Activated naive CD8-positive, alpha-beta T cell (primary cell): ENCODE results near the gene BCKDK.

Experiments
- H3K27ac Mint-ChIP-seq: one replicate; pipeline ENCODE4 v1.8.0; 2021; ENCODE audit warnings: mixed read lengths
- H3K27me3 Mint-ChIP-seq: one replicate; pipeline ENCODE4 v1.8.0; 2021; ENCODE audit warnings: mixed read lengths
- H3K36me3 Mint-ChIP-seq: one replicate; pipeline ENCODE4 v1.8.0; 2021; ENCODE audit warnings: mixed read lengths
- H3K4me1 Mint-ChIP-seq: one replicate; pipeline ENCODE4 v1.8.0; 2021; ENCODE audit warnings: low read depth, mixed read lengths
- H3K4me3 Mint-ChIP-seq: one replicate; pipeline ENCODE4 v1.8.0; 2021; ENCODE audit warnings: mild to moderate bottlenecking, mixed read lengths
- H3K9me3 Mint-ChIP-seq: one replicate; pipeline ENCODE4 v1.8.0; 2021; ENCODE audit warnings: low read depth, mixed read lengths

The BCKDK gene

DNA sequence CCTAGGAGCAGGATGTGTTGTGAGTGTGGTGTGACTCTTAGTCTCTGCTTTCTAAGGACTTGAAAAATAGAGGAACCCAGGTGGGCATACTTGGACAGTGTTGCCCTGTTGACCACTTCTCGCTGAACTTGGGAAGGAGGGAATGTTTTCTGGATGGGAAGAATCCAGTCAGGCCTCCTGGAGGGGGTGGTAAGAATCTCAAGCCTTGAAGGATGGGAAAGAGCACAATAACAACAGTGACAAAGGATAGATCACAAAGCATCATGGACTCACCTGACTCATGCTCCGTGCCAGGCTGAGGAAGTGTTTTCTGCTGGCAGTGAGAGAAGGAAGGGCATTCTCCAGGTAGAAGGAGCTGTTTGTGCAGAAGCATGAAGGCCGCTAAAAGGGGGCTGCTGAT, 17.7 kb downstream of the BCKDK start:
- Mint-ChIP-seq H3K4me1 (peaks cover 2% of the 10 kb centered on the region), H3K4me3 (no peak overlapping the region), H3K27me3 (no peaks in the 10 kb centered on the region), H3K36me3 (no peaks in the 10 kb centered on the region), H3K9me3 (no peaks in the 10 kb centered on the region), H3K27ac (no peak overlapping the region)

DNA sequence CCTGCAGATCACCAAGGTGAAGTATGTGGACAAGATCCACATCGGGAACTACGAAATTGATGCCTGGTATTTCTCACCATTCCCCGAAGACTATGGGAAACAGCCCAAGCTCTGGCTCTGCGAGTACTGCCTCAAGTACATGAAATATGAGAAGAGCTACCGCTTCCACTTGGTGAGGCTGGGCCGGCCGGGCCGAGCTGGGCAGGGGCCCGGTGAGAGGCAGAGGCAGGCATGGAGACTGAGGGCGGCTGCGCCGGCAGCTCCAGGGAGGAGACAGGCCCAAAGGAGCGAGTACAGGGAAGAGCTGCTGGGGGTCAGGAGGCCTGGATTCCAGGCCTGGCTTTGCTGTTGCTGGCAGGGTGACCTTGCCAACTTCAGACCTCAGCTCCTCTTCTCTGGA, 19.0 kb downstream of the BCKDK start:
- no peaks in the 10 kb centered on the region for H3K36me3 Mint-ChIP-seq
- no peaks in the 10 kb centered on the region for H3K27me3 Mint-ChIP-seq
- no peaks in the 10 kb centered on the region for H3K9me3 Mint-ChIP-seq
- no peak overlapping the region for H3K4me3 Mint-ChIP-seq
- H3K27ac Mint-ChIP-seq, result no peak overlapping the region
- H3K4me1 Mint-ChIP-seq, result peaks cover 2% of the 10 kb centered on the region

DNA sequence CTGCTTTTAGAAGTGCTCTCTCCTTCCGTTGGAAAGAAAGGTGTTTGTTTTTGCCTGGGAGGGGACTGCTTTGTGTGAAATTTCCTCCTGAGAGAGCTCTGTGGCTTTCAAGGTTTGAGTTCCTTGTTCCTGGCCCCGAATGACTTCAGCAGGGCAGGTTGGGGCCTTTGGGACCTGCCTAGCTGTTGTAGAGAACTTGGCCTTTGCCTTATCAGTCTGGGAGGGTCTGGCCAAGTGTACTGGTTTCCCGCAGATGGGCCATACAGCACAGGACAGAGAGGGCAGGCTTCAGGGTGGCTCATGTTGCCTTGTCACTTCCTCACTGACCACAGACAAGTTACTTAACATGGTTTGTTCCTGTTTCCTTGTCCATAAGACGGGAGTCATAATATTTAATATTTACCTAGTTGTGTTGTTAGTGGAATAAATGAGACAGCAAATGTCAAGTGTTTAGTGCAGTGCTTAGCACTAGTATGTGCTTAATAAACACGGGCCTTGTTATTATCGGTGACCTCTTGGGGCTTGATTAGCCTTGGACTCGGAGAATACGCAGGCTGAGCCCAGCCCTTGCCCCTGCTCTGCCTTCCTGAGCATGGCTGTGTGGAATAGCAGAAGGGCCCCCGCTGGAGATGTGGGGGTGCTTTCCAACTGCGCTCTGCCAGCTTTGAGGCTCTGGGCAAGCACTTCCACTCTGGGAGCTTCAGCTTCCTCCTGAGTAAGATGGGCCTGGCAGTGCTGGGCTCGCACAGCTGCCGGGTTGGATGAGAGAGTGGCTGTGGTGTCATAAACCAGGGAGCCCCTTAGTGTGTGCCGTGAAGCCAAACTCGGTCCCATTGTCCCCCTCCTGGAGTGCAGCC, 20.8 kb downstream of the BCKDK start:
- peaks cover 2% of the 10 kb centered on the region for H3K4me1 Mint-ChIP-seq
- no peak overlapping the region for H3K4me3 Mint-ChIP-seq
- peak overlapping the region; percentile 16 for H3K27ac Mint-ChIP-seq
- H3K36me3 Mint-ChIP-seq, result no peaks in the 10 kb centered on the region
- H3K9me3 Mint-ChIP-seq, result no peaks in the 10 kb centered on the region
- H3K27me3 Mint-ChIP-seq, result no peaks in the 10 kb centered on the region

GRCh38 chr16:31129568-31130335, 21.6 kb downstream of the BCKDK start:
- H3K4me3 Mint-ChIP-seq, result no peak overlapping the region
- H3K27ac Mint-ChIP-seq, result no peak overlapping the region
- no peaks in the 10 kb centered on the region for H3K27me3 Mint-ChIP-seq
- H3K9me3 Mint-ChIP-seq, result no peaks in the 10 kb centered on the region
- H3K36me3 Mint-ChIP-seq, result no peaks in the 10 kb centered on the region
- peaks cover 2% of the 10 kb centered on the region for H3K4me1 Mint-ChIP-seq

GRCh38 chr16:31130336-31130891, 22.2 kb downstream of the BCKDK start:
- H3K4me3 Mint-ChIP-seq, result no peak overlapping the region
- no peaks in the 10 kb centered on the region for H3K9me3 Mint-ChIP-seq
- peaks cover 2% of the 10 kb centered on the region for H3K4me1 Mint-ChIP-seq
- H3K27ac Mint-ChIP-seq, result no peak overlapping the region
- no peaks in the 10 kb centered on the region for H3K36me3 Mint-ChIP-seq
- no peaks in the 10 kb centered on the region for H3K27me3 Mint-ChIP-seq

DNA sequence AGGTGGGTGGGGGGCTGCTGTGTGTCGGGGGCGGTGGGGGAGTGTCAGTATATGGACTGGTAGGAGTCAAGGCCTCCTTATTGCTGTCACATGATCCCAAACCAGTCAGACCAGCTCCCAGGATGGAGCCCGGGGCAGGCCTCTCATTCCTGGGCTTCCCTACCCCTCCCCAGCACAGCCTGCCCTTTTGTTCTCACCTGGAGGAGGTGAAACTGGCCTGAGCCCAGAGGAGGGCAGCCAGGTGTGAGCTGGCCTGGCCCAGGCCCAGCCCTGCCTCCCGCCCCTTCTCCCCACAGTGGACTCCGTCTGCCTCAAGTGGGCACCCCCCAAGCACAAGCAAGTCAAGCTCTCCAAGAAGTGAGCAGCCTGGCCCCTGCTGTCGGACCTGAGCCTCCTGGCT, 22.7 kb downstream of the BCKDK start:
- H3K27me3 Mint-ChIP-seq, result no peaks in the 10 kb centered on the region
- H3K4me1 Mint-ChIP-seq, result peaks cover 2% of the 10 kb centered on the region
- H3K36me3 Mint-ChIP-seq, result no peaks in the 10 kb centered on the region
- H3K9me3 Mint-ChIP-seq, result no peaks in the 10 kb centered on the region
- H3K4me3 Mint-ChIP-seq, result no peak overlapping the region
- no peak overlapping the region for H3K27ac Mint-ChIP-seq

- Mint-ChIP-seq H3K4me3 (no peak overlapping the region), H3K9me3 (no peaks in the 10 kb centered on the region), H3K36me3 (no peaks in the 10 kb centered on the region), H3K27me3 (no peaks in the 10 kb centered on the region), H3K4me1 (peaks cover 2% of the 10 kb centered on the region), H3K27ac (no peak overlapping the region)
Measured at GRCh38 chr16:31131416-31131815, 23.2 kb downstream of the BCKDK start.

GRCh38 chr16:31131841-31132271, 23.7 kb downstream of the BCKDK start:
- no peak overlapping the region for H3K27ac Mint-ChIP-seq

GRCh38 chr16:31132303-31132979, 24.3 kb downstream of the BCKDK start:
- Mint-ChIP-seq H3K9me3 (no peaks in the 10 kb centered on the region), H3K27ac (no peak overlapping the region), H3K4me1 (peaks cover 2% of the 10 kb centered on the region), H3K27me3 (no peaks in the 10 kb centered on the region), H3K36me3 (no peaks in the 10 kb centered on the region), H3K4me3 (no peak overlapping the region)

More at GRCh38 chr16:31131841-31132271, 23.7 kb downstream of the BCKDK start:
- H3K27me3 Mint-ChIP-seq, result no peaks in the 10 kb centered on the region
- H3K9me3 Mint-ChIP-seq, result no peaks in the 10 kb centered on the region
- peaks cover 2% of the 10 kb centered on the region for H3K4me1 Mint-ChIP-seq
- H3K4me3 Mint-ChIP-seq, result no peak overlapping the region
- H3K36me3 Mint-ChIP-seq, result no peaks in the 10 kb centered on the region

- H3K27ac Mint-ChIP-seq, result no peak overlapping the region
- peaks cover 2% of the 10 kb centered on the region for H3K4me1 Mint-ChIP-seq
- H3K4me3 Mint-ChIP-seq, result no peak overlapping the region
- H3K27me3 Mint-ChIP-seq, result no peaks in the 10 kb centered on the region
- no peaks in the 10 kb centered on the region for H3K9me3 Mint-ChIP-seq
- H3K36me3 Mint-ChIP-seq, result no peaks in the 10 kb centered on the region
Measured at GRCh38 chr16:31133046-31133501, 24.9 kb downstream of the BCKDK start.

DNA sequence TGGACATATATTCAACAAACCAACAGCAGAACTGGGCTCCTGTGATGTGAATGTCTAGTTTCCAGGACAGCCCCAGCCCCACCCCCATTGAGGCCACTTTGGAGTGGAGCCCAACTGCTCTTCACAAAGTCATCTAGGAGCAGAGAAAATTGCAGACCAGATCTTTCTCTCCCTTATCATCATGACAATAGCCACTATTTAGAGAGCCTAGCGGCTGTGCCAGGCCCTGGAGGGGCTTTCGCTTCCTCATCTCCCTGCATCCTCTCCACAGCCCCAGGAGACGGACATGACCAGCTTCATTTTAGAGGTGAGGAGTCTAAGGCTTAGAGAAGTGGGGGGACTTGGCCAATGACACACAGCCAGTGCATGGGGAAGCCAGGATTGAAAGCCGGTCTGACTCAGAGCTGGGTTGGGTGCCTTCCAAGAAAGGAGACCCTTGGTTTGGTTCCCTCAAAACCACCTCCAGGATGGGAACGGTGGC, 25.9 kb downstream of the BCKDK start:
- H3K36me3 Mint-ChIP-seq, result no peaks in the 10 kb centered on the region
- no peaks in the 10 kb centered on the region for H3K27me3 Mint-ChIP-seq
- H3K4me1 Mint-ChIP-seq, result no peaks in the 10 kb centered on the region
- no peaks in the 10 kb centered on the region for H3K9me3 Mint-ChIP-seq
- H3K4me3 Mint-ChIP-seq, result no peak overlapping the region
- no peak overlapping the region for H3K27ac Mint-ChIP-seq

- H3K4me3 Mint-ChIP-seq, result no peak overlapping the region
- H3K36me3 Mint-ChIP-seq, result no peaks in the 10 kb centered on the region
- H3K9me3 Mint-ChIP-seq, result no peaks in the 10 kb centered on the region
- H3K4me1 Mint-ChIP-seq, result no peaks in the 10 kb centered on the region
- H3K27me3 Mint-ChIP-seq, result no peaks in the 10 kb centered on the region
- no peak overlapping the region for H3K27ac Mint-ChIP-seq
Measured at GRCh38 chr16:31134625-31135534, 26.7 kb downstream of the BCKDK start.

DNA sequence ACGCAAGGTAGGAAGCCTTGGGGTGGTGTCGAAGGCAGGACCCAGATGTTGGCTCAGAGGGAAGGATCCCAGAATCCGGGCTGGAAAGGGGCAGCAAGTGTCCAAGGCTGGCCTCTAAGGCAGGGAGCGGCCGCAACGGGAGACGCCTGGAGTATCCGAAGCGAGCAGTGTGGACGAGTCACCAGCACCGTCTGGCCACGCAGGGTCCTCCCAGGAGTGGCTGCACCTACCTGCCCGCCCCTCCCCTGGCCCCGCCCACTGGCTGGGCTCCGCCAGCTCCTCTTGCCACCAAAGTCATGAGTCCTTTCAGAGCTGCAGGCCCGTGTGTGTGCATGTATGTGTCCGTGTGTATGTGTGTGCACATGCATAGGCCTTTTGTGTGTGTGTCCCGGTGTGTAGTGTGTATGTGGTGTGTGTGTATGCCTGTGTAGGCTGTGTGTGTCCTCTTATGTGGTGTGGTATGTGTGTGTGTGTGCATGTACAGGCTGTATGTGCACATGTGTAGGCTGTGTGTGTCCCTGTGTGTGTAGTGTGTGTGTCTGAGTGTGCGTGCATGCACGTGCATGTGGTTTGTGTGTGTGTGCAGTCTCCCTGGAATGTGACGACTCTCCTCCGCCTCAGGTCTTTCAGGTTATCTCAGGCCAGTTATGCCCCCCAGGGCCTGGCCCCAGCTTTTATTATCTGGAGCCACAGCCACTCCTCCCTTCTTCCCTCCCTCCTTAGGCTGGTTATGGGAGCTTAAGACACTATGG, 27.5 kb downstream of the BCKDK start, which contains the start of gene PRSS8:
TSS of gene PRSS8 (minus strand) at position 193 of the 752 bp plus-strand sequence. CDS start 229 bp downstream, outside the sequence.
- no peaks in the 10 kb centered on the region for H3K9me3 Mint-ChIP-seq
- H3K4me3 Mint-ChIP-seq, result no peak within 1 kb of the TSS
- no peaks in the 10 kb centered on the region for H3K36me3 Mint-ChIP-seq
- no peaks in the 10 kb centered on the region for H3K27me3 Mint-ChIP-seq
- no peak within 1 kb of the TSS for H3K27ac Mint-ChIP-seq
- no peaks in the 10 kb centered on the region for H3K4me1 Mint-ChIP-seq
